Thyroid gland (tissue), 4 donors: ENCODE results near the gene FOSL2. TPM values are rescaled to one million over a fixed set of nuclear protein-coding genes. Genes with fewer than 3 reads are reported as not detected.

Experiments used
- DNase-seq, 2 donors: peaks; one replicate each; pipeline ENCODE4 v3.0.0-alpha.2; 2019
- H3K27ac ChIP-seq, 3 donors: fragments of 200-600 bp; sonication (generic); 1 replicate in 2 of 3; 2 replicates in 1 of 3; pipeline ENCODE4 v1.5.1; 2016 to 2019; ENCODE audit warnings: mild to moderate bottlenecking in 1 of 3, moderate library complexity in 1 of 3
- H3K27me3 ChIP-seq: fragments of 200-600 bp; sonication (generic); one replicate; pipeline ENCODE4 v1.5.1; 2019
- H3K36me3 ChIP-seq, 2 donors: fragments of 200-600 bp; sonication (generic); one replicate each; pipeline ENCODE4 v1.5.1; 2016 to 2019
- H3K4me1 ChIP-seq, 2 donors: fragments of 200-600 bp; sonication (generic); one replicate each; pipeline ENCODE4 v1.5.1; 2017 to 2019
- H3K4me3 ChIP-seq, 3 donors: fragments of 200-600 bp; sonication (generic); replicated peaks in 1 of 3; 1 replicate in 2 of 3; 2 replicates in 1 of 3; pipeline ENCODE4 v1.5.1; 2016; ENCODE audit warnings: mild to moderate bottlenecking in 1 of 3
- H3K9me3 ChIP-seq: fragments of 200-600 bp; sonication (generic); one replicate; pipeline ENCODE4 v1.5.1; 2017
- CTCF ChIP-seq, 6 experiments: fragments of 200-600 bp in 3 of 6; fragments of 450-650 bp in 3 of 6; sonication (generic) in 3 of 6; IDR thresholded peaks; one replicate each; pipeline ENCODE4 v1.5.1; 2016 to 2019; ENCODE audit warnings: antibody characterized with exemption in 6 of 6, mild to moderate bottlenecking in 2 of 6, inconsistent platforms in 1 of 6, moderate library complexity in 1 of 6
- POLR2A ChIP-seq, 2 donors: fragments of 450-650 bp; IDR thresholded peaks; one replicate each; pipeline ENCODE4 v1.6.1; 2017; ENCODE audit warnings: antibody characterized with exemption in 2 of 2, mild to moderate bottlenecking in 2 of 2, moderate library complexity in 1 of 2
- WGBS, 2 donors: methylation state at CpG; one replicate each; pipeline ENCODE4 v1.1.5; 2017; 5-methylcytosine and 5-hydroxymethylcytosine counted together
- intact Hi-C: fragments of 100-400 bp; cut with DNase I; formaldehyde crosslinking; loops from one replicate; pipeline ENCODE4 v1.15.1; 2023
- total RNA-seq, 4 donors: library from RNA; depleted of rRNA; stranded (reverse); fragments of >200 nt; gene quantifications; one replicate each; pipeline ENCODE4 v1.2.3, GENCODE V29; 2016

FOSL2 gene
- total RNA-seq, 4 donors from 2014 or later, result 30.7 to 85.1 (median 40.6) TPM

GRCh38 chr2:28380219-28380618 is 12.4 kb upstream of the FOSL2 start:
- no peak for TF ChIP-seq CTCF (IDR thresholded peaks at IDR 0.05)
- no peak for TF ChIP-seq POLR2A (IDR thresholded peaks at IDR 0.05)
- Histone ChIP-seq H3K9me3 (no peaks in the 10 kb centered on the region), H3K36me3 (no peaks in the 10 kb centered on the region), H3K27me3 (no peaks in the 10 kb centered on the region), H3K4me3 (no peak overlapping the region), H3K27ac (no peak overlapping the region), H3K4me1 (no peaks in the 10 kb centered on the region)
- WGBS, 2 donors, result 87 to 91% methylated on average over 5 to 6 of the region's 6 CpGs
- no peak for DNase-seq
- intact Hi-C loops, result no loop called here

- H3K4me3 ChIP-seq, result no peak overlapping the region
- no peaks in the 10 kb centered on the region for H3K36me3 ChIP-seq
- WGBS, 2 donors, result 92 to 94% methylated on average over 12 of the region's 12 CpGs
- H3K27me3 ChIP-seq, result no peaks in the 10 kb centered on the region
- H3K9me3 ChIP-seq, result no peaks in the 10 kb centered on the region
- H3K4me1 ChIP-seq, result no peaks in the 10 kb centered on the region
- TF ChIP-seq POLR2A (IDR thresholded peaks at IDR 0.05) (no peak), CTCF (IDR thresholded peaks at IDR 0.05) (no peak)
- intact Hi-C loops, result no loop called here
- DNase-seq, result no peak
- H3K27ac ChIP-seq, result no peak overlapping the region
These were observed 11.2 kb upstream of the FOSL2 start for GRCh38 chr2:28381225-28382180.

- intact Hi-C loops, result no loop called here
- H3K4me3 ChIP-seq, result no peak overlapping the region
- 91 to 96% methylated on average over 6 to 7 of the region's 7 CpGs for WGBS, 2 donors
- H3K9me3 ChIP-seq, result no peaks in the 10 kb centered on the region
- no peaks in the 10 kb centered on the region for H3K36me3 ChIP-seq
- no peak for TF ChIP-seq POLR2A (IDR thresholded peaks at IDR 0.05)
- TF ChIP-seq CTCF (IDR thresholded peaks at IDR 0.05), result no peak
- DNase-seq, result no peak
- no peaks in the 10 kb centered on the region for H3K4me1 ChIP-seq
- H3K27me3 ChIP-seq, result no peaks in the 10 kb centered on the region
- H3K27ac ChIP-seq, result no peak overlapping the region
These were observed 9.9 kb upstream of the FOSL2 start for GRCh38 chr2:28382755-28383154.

GRCh38 chr2:28387082-28387960 is 5.3 kb upstream of the FOSL2 start:
- H3K4me3 ChIP-seq, result no peak overlapping the region
- peaks cover 8 to 14% of the 10 kb centered on the region in 2 donors for H3K4me1 ChIP-seq
- H3K27ac ChIP-seq, result no peak overlapping the region
- no peaks in the 10 kb centered on the region for H3K36me3 ChIP-seq
- H3K9me3 ChIP-seq, result no peaks in the 10 kb centered on the region
- 66 to 82% methylated on average over 6 of the region's 6 CpGs for WGBS, 2 donors
- no peak for TF ChIP-seq CTCF (IDR thresholded peaks at IDR 0.05)
- no peak for TF ChIP-seq POLR2A (IDR thresholded peaks at IDR 0.05)
- intact Hi-C loops, result no loop called here
- DNase-seq, result no peak
- H3K27me3 ChIP-seq, result no peaks in the 10 kb centered on the region
